GM21576 (cell line): Measurements from ENCODE around the gene SPATA13.
"Not testable (repeated sequence)": the region's sequence is repeated elsewhere in the genome, so short reads cannot be mapped to it uniquely, and the experiment has no call there.

Experiments
- ATAC-seq: cut with Tn5 transposase; IDR thresholded peaks from one replicate; pipeline ENCODE4 v1.9.1; 2021; ENCODE audit warnings: mild to moderate bottlenecking, moderate library complexity; ENCODE audit not compliant: unreplicated experiment

The SPATA13 gene

GRCh38 chr13:24306632-24307031, 146.1 kb downstream of the SPATA13 start:
- ATAC-seq: no peak

DNA sequence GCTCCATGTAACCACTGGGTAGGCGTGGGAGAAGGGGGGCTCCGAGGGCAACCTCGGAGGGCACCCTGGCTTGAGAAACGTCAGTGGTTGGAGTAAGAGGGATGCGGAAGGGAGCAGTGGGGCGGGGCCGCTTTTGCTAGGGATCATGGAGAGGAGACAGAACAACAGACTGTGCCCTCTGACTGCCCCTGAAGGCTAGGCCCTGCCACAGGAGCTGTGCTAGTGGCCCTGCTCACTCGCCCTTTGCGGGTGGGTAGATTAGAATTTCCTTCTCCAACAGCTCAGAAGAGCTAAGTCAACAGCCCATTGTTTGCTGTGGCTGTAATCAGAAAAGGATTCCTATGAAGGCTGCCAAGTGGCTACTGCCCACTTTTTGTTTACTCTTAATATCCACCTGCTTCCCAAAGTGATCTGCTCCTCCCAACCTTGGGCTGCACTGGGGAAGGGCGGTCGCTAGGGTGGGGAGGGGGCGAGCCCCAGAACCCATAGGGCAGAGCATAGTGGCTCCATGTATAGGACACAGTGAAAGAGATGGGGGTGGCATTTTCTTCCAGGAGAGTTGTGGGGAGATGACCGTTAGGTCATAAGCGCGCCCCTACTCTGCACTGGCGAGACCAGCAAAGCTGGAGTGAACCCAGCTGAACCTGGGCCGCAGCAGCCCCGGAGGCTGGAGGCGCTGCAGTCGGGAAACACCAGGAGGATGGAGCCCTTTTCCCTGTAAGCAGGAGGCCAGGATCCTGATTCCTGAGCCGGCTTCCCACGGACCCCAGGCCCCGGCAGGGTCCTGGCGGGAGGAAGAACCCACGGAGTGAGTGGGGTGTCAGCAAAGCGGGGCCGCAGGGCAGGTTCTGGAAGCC, 146.9 kb downstream of the SPATA13 start:
- no peak for ATAC-seq

DNA sequence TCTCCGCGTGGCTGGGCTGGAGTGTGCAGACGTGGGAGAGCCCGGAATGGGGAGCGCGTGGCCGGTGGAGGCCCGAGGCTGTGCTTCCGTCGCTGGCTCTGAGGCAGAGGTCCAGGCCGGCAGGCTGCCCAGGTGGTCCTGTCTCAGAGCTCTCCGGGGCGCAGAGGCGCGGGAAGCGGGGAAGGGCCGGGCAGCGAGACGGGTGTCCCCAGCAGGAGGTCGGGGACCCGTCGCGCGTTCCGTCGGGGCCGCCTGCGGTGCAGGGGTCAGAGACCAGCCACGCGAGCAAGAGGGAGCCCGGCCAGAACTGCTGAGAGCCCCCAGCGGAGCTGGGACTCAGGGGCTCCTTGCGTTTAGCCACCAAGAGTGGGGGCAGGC, 147.5 kb downstream of the SPATA13 start:
- no peak for ATAC-seq

DNA sequence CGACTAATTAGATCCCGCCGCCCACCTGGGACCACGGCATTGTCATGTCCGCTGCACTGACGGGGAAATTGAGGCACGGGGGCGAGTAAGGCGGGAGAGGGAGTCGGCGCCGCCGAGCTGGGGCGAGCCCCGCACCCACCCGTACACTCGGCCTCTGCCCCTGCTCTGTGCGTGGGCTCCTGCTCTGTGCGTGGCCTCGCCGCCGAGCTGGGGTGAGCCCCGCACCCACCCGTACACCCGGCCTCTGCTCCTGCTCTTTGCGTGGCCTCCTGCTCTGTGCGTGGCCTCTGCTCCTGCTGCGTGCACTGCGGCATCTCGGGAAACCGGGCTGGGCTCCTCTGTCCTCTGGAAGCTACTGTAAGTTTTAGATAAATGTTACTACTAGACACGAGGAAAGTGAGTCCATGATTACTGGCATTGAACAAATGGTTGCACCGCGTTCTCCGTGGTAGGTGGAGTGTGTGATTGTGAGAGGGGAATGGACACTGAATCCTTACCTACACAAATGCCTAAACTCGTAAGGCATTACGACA, 148.0 kb downstream of the SPATA13 start:
- ATAC-seq: no peak

DNA sequence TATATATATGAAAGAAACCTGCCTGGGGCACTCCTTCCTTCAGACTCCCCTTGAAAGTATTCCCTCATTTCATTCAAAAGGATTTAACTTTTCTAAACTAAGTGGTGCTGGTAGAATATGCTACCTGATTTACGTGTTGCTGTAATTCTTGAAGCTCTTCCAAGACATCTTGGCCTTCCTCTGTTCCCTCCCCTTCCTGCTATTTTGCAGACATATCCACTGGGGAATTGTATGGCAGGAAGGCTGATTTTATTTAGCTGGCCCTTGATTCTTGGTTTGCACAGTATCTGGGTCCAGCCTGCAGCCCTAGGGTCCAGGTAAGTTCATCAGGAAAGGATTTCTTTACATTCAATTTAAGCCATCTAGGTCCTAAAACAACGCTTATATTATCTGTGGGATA, 148.8 kb downstream of the SPATA13 start, which contains the start of gene C1QTNF9:
Gene C1QTNF9 (plus strand): TSS at position 281 of the 400 bp plus-strand sequence. CDS start 6,424 bp downstream, outside the sequence.
- not testable (repeated sequence) for ATAC-seq

- no peak for ATAC-seq
Observed at GRCh38 chr13:24313439-24313838, 152.9 kb downstream of the SPATA13 start.

- ATAC-seq: not testable (repeated sequence)
Observed at GRCh38 chr13:24317835-24318234, 157.3 kb downstream of the SPATA13 start.

GRCh38 chr13:24318878-24319277, 158.4 kb downstream of the SPATA13 start:
- ATAC-seq: not testable (repeated sequence)

- ATAC-seq: not testable (repeated sequence)
Observed at GRCh38 chr13:24319641-24320040, 159.1 kb downstream of the SPATA13 start.

DNA sequence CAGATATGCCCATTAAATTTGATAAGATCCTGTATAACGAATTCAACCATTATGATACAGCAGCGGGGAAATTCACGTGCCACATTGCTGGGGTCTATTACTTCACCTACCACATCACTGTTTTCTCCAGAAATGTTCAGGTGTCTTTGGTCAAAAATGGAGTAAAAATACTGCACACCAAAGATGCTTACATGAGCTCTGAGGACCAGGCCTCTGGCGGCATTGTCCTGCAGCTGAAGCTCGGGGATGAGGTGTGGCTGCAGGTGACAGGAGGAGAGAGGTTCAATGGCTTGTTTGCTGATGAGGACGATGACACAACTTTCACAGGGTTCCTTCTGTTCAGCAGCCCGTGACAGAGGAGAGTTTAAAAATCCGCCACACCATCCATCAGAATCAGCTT, 160.9 kb downstream of the SPATA13 start:
- not testable (repeated sequence) for ATAC-seq

GRCh38 chr13:24322470-24322869, 161.9 kb downstream of the SPATA13 start:
- ATAC-seq: not testable (repeated sequence)

DNA sequence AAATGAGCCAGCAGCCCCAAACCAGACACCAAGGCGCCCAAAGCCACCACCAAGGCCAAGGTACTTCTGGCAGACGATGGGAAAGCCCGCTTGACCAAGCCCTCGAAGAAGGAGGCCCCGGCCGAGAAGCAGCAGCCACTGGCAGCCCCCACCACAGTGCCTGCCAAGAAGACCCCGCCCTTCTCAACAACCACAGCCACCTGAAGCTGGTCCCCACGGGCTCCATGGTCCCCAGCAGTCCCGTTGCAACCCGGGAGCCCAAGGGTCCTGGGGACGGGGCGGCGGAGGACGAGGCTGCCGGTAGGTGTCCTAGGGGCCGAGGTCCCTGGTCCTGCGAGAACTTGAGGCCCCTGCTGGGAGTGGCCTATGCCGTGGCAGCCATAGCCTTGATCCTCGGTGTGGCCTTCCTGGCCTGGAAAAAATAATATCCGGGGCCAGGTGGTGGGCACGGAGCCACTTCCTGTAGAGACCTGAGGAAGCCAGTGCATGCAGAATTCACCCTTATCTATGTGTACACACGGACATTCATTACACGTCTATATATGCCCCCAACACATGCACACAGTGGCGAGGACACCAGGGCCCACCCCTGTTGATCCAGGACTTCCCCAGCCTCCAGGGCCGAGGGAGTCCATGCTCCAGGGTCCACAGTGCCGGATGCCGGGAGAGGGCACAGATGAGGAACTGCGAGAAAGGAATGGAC, 162.7 kb downstream of the SPATA13 start:
- ATAC-seq: no peak

DNA sequence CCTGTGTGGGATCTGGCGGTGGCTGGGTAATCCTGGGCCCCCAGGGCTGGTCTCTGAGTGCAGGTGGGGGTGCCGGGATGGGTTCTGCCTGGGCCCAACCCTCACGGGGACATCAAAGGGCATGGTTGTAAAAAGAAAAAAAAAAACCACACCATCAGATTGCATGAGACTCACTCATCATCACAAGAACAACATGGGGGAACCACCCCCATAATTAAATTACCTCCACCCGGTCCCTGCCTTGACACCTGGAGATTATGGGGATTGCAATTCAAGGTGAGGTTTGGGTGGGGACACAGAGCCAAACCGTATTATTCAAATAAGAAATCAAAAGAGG, 163.2 kb downstream of the SPATA13 start:
- no peak for ATAC-seq

- not testable (repeated sequence) for ATAC-seq
Observed at GRCh38 chr13:24327598-24327997, 167.1 kb downstream of the SPATA13 start.

- ATAC-seq: no peak
Observed at GRCh38 chr13:24328145-24328544, 167.6 kb downstream of the SPATA13 start.

DNA sequence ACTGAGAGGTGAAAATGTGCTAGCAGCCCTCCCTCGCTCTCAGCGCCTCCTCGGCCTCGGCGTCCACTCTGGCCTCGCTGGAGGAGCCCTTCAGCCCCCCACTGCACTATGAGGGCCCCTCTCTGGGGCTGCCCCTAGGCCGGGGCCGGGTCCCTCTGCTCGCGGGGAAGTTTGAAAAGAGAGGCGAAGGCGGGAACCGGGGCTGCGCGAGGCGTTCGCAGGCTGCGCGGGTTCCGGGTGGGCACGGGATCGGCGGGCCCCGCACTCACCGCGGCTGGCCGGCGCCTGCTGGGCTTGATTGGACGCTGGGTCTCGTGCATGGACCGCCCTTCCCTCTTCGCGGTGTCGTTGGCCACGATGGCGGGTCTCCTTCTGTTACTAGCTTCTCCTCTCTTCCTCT, 178.2 kb downstream of the SPATA13 start:
- no peak for ATAC-seq

DNA sequence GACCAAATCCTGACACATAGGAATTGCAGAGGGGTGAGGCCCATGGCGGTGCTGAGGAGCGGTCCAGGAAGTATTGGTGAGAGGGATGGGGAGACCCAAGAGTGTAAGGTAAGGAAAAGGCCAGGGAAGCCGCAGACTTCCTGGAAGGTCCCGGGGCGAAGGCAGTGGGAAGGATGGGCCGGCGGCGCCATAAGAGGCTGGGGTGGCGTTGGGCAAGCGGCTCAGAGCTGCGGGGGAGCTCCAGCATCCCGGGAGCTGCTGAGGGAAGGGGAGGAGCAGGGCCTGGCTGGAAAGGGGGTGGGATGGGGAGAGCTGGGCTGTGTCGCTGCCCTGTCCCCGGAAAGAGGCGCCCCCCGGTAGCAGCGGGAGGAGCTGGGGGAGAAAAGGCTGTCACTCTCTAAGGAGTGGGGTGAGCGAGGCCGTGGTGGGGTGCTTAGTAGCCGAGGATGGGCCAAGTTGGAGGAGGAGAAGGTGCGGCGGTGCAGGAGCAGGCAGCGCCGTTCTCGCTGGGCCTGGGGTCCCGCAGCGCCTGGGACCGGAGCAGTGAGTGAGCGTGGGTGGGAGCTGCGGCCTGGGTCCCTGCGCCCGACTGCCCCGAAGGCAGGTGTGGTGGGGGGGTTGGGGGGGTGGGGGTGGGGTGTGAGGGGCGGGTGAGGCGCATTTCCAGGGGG, 179.6 kb downstream of the SPATA13 start:
- no peak for ATAC-seq

DNA sequence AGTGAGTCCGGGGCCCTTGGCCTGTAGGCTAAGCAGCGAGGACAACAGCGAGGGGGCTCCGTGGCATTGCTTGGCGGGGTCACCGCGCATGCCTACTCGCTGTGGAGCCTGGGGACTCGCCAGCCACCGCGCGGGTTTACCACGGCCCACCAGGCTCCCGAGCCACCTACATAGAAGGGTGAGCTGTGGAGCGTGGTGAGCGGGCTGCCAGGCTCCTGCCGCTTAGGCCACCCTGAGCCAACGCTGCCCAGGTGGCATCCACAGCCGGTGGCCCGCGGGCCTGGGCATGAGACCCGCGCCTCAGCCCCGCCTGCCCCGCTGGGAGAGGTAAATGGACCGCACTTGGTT, 180.1 kb downstream of the SPATA13 start:
- no peak for ATAC-seq

DNA sequence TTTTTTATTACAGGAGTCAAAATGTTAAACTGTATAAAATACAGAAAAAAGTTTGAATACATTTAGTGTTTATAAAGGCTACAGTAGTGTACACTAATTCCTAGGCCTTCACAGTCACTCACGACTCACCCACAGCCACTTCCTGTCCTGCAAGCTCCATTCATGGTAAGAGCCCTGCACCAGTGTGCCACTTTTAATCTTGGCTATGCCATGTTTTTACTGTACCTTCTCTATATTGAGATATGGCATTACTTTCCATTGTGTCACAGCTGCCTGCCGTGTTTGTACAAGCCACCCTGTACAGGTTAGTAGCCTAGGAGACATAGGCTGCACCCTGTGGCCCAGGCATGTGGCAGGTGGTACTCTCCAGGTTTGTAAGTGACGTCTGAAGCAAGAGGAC, 180.9 kb downstream of the SPATA13 start:
- ATAC-seq: no peak

DNA sequence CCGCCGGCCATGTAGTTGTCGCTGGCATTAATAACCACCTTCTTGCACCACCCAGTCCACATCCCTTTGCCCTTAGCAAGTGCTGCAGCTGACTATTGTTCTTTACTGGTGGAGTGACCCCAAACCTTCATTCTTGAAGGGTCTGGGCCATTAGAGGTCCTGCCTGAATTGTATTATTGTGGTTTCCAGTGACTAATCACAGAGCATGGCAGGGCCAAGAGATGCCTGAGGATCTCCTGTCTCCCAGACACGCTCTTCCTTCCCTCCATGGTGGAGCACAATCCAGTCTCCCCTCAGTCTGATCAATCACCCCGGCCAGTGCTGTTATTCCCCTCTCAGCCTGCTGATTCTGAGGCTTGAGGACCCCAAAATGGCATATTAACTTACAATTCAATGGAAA, 187.9 kb downstream of the SPATA13 start:
- ATAC-seq: no peak

DNA sequence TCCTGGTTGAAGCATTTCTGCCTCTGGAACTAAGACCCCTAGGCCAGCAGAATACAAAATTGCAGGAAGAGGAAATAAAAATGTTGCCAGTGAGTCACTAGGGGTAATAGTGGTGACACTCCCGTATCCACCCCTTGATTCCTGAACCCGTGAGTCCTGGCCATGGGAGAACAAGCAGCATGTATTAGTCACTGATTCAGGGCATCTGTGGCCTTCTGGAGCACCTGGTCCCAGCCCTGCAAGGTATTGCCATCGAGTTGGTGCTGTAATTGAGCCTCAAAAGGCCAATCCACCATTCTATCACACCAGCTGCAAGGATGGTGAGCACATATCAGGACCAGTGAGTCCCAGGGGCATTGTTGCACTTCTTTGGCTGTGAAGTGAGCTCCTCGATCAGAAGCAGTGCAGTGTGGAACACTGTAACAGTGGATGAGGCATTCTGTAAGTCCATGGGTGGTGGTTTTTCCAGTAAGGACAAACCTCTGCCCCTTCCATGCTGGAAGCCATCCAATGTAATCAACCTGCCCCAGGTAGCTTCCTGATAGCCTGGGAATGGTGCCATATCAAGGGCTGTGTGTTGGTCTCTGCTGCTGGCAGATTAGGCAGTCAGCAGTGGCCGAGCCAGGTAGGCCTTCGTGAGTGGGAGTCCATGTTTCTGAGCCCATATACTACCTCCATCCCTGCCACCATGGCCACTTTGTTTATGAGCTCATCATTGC, 188.4 kb downstream of the SPATA13 start:
- no peak for ATAC-seq
